Left colon (tissue), 2 donors: Measurements from ENCODE around the gene LARP6. TPM values are rescaled to one million over a fixed set of nuclear protein-coding genes. Genes with fewer than 3 reads are reported as not detected.

ENCODE experiments used
- total RNA-seq, 2 donors: library from RNA; stranded (reverse); fragmentation: NEBNext Ultra II Directional; extraction: Animal tissue kit (Norgen Biotek cat#: 25700); gene quantifications; one replicate each; pipeline ENCODE4 v1.2.1, GENCODE V29; 2021
- donor health status: DM: no; HTN: no; CAD: no.
- donor health status: DM: yes; HTN: yes; CAD: no.

LARP6 gene
- total RNA-seq, 2 donors from 2014 or later, result 1.5 to 3.9 TPM

Other genes with a start within 250 kb of the LARP6 start
- gene UACA, start 90.6 kb downstream of the LARP6 start, total RNA-seq, result 10 to 100 TPM; 61.1 to 77.1 TPM
- gene THAP10, start 38.3 kb upstream of the LARP6 start, total RNA-seq, result 1 to 10 TPM; 1.4 TPM
- gene LRRC49, start 38.7 kb upstream of the LARP6 start, total RNA-seq, result 1 to 10 TPM; 2.8 to 3.0 TPM